NCI-H2171 (cell line): ENCODE measurements around the gene SOX9.

Source experiments
- DNase-seq: peaks from one replicate; lab custom pipeline; 2025; lab: John Stamatoyannopoulos, UW

Gene SOX9

DNA sequence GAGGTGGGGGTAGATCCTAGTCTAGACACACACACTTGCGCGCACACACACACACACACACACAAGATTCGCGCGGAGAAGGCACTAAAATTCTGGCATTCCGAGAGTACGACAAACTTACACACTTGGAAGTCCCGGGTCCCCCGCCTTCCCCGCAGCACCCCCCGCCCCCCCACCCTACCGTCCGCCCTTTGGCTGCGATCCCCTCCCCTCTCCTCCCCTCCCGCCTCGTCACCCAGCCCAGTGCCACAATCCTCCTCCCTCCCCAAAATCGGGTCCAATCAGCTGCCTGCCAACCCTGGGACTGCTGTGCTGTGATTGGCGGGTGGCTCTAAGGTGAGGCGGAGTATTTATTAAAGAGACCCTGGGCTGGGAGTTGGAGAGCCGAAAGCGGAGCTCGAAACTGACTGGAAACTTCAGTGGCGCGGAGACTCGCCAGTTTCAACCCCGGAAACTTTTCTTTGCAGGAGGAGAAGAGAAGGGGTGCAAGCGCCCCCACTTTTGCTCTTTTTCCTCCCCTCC, at the start of gene SOX9:
Gene SOX9 (plus strand): TSS at position 379 of the 522 bp plus-strand sequence. CDS start 372 bp downstream, outside the sequence.
- DNase-seq, result peak; percentile 76

DNA sequence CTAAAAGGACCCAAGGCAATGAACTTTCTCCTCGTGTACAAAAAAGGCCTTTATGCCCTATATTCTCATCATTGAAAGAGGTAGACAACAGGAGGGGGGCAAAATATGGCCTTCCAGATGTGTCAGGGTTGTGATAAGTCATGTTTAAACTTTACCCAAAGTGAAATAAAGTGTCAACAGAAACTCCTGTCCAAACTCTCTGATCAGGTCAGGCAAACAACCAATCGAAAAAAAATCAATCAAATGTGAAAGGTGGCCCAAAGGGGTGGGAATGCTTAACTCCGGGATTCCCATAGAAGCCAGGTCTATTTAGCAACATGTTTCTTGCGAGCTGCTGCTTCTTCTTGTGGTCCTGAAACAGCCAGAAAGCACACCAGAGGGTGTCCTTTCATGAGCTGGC, 49.5 kb upstream of the SOX9 start:
- no peak for DNase-seq

DNA sequence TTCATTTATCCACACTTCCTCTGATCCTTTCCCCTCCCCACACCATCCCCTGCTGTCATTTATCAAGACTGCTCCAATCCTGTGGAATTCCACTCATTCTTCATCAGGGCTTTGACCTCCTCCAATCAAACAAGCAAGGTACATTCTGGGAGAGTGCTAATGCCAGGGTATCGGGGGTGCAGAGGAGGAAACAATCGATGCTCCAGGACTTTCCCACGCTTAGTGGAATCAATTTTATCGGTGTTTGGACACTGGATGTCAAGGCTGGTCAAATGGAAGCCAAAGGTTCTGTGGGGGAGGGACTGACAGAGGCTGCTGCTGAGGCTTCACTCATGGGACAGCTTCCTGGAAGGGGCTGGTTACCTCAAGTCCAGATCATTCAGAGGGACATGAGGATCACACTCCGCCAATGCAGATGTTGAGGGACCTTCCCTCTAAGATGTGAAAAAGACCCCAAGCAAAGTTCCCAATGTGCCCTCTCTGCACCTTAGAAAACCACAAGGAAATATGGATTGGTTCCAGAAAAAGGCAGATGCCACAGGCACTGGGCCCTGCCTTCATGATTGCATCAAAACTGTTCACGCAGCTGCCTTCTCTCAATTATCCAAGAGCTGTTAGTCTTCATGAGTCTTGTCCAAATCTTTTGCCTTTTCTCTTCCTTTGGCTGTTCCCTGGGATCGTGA, 44.7 kb upstream of the SOX9 start:
- no peak for DNase-seq

DNA sequence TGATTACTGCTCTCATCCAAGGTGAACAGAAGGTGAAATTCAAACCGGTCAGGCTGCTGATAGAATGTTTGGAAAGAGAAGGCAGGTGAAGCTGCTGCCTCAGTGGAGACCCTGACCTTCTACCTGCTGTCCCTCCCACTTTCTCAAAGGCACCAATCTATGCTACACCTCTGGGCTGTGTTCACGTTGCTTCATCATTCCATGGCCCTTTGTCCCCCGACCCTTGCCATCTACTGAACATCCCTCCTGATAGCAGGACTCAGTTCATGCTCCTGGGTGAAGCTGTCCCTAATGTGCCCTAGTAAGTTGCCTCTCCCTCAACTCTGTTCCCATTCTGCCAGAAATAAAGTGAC, 44.2 kb upstream of the SOX9 start:
- DNase-seq, result no peak

DNA sequence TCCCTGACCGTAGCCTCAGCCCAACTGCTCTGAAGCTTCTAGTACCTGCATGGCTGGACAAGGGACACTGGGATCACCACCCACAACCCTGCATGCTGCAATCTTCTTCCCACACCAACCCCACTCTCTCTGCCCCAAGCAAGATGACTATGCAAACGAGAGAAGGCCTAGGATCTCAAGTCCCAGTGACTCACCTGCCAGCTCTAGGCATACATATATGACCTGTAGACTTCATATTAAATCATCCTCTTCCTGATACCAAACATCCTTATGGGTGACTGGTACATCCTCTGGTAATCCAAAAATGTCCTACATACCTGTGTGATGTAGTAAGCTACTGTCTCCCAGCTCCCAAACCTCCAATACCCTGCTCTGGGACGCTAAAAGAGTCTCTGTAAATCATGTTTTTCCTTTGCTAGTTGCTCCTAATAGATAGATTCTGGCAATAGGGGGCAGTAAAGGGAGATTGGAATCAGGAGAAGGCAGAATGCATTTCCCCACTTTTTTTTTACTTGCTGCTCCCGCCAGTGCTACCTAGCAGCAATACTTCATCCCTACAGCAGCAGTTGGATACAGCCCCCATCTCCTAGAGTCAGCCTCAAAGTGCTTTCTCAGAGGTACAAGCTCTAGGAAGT, 43.4 kb upstream of the SOX9 start:
- DNase-seq, result no peak

DNA sequence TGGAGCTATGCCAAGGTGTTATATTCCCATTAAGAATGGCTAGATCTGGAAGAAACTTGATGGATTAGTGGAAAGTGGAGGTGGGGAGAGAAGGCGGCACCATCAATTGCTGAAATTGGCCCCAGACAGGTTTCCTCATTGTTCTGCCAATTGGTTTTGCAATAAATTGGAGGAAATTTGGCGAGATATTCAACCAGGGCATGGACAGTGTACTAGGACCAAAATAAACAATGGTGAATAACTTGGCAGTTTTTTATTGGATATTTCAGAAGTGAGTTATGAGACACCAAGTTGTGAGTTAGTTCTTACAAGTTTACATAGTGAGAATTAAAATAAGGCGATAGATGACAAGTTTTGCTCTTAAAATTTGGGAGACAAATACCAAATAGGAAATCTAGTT, 41.1 kb upstream of the SOX9 start:
- DNase-seq, result no peak

DNA sequence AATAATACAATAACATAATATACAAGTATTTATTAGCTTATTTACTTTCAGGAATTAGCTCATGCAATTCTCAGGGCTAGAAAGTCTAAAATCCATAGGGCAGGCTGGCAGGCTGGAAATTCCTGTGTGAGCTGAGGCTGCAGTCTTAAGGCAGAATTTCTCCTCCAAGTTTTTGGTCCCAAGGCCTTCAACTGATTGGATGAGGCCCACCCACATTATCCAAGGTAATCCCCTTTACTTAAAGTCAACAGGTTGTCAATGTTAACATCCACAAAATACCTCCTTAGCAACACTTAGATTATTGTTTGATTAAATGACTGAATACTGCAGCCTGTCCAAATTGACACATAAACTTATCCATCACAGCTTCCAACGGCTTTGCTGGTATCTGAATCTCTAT, 32.9 kb upstream of the SOX9 start:
- DNase-seq, result no peak

DNA sequence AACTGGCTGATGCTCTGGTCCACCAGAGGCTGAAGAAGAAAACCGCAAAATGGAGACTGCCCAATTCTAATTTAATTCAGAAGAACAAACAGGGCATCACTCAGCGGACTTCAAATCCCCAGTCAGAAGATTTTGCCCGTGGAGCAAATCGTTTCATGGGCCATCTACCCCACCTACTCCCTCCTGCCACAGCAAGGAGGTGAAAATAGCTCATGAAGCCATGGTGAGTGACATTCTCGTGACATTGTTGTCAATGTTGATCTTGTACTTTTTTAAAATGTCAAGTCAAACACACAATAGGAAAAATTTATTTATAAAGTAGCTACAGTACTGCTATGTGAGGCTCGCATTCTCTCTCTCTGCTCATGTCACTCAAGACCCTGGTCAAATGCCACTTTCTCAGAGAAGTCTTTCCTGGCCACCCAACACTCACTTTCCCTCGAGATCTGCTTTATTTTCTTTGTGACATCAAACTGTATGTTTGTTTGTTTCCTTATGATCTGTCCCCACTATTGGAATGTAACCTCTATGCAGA, 31.3 kb upstream of the SOX9 start:
- DNase-seq, result no peak

DNA sequence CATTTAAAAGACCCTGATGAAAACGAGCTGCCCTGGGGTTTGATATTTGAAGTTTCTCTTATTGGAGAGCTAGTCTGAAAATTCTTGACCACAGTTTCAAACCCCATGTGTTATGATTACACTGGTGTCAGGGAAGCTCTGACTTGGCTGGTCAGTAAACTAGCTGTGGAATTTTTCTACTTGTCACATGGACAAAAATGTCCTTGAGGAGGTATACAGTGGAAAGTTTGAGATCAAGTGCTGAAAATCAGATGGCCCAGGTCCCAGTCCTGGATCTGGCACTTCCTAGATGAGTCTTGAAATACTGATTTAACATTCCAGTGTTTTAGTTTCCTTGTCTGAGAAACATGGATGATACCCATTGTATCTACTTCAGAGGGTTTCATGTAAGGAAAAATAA, 30.7 kb upstream of the SOX9 start:
- DNase-seq, result no peak

DNA sequence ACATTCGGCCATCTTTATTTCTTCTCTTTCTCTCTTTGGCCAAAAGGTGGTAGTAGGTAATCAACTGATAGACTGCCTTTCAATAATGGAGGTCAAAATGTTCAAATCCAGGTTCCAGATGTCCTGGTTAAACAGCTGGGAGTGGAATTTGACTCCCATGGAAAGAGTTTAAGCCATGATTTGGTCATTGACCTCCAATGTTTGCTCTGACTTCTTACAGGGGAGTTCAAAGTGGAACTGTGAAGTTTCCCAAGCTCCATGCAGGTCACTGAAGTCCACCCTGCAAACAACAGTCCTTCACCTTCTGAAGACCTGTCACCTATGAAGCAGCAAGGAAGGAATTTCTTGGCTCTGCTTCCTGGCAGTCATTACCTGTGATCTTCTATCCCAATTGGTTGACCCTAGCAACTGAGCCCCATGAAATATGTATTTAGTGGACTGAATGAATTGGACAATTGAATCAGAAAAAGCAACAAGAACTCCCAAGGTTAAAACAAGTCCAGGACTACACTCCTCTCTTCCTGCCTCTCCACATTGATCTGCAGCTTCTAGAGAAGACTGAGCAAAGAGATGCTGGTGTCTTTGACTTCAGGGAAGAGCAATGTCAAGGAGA, 28.0 kb upstream of the SOX9 start:
- DNase-seq, result no peak

DNA sequence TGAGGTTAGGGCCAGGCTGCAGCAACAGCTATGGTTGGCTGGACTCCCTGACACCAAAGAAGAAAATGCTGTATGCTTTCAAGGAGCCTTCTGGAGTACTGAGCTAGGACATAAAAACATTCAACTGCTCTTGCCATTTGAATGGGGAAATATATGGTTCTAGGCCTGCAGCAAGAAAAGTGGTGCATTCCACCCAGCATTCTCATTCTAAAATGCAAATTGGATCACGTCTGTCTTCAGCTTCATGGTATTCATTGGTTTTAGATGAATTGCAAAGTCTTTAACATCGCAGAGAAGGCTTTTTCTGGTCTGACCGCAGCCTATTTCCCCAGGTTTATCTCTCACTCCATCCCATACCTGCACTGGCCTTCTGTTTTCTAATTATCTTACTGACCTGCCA, 27.1 kb upstream of the SOX9 start:
- DNase-seq, result no peak

DNA sequence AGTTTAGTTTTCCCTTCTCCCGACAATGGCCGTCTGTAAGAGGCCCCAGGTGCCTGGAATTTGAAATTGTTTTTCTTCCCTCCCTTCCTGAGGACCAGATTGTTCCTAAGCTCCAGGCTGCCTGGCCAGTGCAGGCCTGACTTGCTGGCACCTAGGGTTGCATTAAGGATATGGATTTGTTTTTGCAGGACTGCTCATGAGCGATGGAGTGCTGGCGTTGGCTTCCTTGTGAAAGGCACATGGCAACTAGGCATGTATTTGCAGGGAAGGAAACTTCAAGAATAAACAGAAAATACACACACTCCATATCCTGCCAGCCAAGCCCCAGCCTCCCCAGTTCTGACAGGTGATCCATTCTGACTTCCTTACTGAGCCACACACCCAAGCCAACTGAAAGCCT, 25.5 kb upstream of the SOX9 start:
- no peak for DNase-seq

DNA sequence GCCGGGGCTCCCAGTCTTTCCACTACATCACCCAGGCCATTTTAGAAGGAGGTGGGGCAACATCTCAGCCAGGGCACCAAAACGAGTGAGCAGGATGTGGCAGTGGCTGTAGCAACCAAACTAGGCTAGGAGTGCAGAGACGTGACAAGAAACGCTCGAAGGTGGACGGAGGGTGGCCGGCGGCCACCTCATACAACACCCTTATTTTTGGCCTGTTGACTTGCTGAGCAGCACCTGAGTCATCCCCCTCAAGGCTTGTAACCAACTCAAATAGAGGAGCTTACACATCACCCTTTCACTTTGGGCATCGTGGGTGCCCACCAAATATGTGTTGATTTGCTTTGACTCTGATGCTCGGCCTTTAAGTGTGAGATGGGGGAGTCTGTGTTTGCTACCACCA, 23.7 kb upstream of the SOX9 start:
- no peak for DNase-seq

DNA sequence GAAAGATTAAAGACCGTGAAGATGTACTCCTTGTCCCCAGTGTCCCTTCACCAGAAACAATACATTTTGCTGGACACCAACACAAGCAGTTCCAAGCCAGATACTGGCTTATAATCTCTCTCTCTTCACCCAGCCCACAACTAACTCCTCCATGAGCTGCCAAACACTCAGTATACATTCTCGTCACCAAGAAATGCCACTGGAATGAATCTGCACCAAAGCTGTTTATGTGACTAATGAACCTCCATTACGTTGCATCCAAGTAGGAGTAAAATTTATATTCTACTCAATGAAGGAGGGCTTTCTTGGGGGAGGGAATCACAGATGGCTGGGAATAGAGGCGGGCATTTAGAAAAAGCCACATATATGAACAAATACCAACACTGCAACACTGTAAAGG, 20.9 kb upstream of the SOX9 start:
- DNase-seq, result no peak

DNA sequence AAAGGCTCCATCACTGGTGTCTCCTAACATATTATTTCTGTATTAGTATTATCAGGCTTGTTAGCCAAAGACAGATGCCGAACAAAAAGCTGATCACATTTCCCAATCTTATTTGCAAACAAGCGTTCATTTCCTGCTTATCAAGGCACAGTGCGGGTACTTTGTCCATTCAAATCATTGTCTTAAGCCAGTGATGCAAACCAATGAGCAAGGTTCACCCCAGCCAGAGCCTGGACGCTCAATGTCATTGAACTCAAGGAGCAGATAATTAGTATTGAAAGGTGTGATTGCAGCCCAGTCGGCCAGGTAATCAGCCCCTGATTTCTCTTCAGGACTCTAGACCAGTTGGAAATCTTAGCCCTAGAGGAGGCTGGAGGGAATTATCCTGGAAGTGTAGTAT, 20.4 kb upstream of the SOX9 start:
- no peak for DNase-seq

DNA sequence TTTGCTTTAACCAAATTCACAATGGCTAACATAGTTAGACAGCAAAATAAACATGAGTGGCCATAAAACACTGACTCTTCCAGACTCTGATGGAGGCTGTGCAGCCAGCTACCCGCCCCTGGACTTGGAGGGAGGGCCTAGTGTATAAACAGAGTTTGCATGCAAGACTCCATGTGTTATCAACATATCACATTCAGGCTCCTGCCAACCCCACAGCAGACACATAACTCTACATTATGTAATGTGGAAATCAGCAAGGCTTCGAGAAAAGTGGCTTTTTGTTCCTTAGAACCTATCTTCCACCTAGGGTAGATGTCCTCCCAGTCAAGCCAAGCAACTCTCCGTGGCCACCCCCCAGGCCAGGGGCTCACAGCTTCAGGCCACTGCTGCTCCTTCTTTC, 19.3 kb upstream of the SOX9 start:
- DNase-seq, result no peak

DNA sequence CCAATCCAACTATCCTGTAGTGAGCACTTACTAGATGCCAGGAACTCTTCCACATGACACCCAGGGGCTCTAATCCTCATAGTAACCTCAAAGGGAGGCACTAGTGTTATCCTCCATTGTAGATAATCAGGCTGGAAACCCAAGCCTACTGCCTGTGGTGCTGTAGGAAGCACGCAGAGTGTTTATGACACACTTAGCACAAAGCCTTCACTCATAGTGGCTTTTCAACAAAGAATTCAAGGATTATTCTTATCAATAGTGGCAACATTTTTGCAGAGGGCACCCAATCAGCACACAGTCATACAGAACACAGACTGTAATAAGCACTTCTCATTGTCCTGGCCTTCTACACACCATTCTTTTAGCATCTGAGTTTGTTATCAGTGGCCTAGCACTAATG, 18.5 kb upstream of the SOX9 start:
- no peak for DNase-seq

DNA sequence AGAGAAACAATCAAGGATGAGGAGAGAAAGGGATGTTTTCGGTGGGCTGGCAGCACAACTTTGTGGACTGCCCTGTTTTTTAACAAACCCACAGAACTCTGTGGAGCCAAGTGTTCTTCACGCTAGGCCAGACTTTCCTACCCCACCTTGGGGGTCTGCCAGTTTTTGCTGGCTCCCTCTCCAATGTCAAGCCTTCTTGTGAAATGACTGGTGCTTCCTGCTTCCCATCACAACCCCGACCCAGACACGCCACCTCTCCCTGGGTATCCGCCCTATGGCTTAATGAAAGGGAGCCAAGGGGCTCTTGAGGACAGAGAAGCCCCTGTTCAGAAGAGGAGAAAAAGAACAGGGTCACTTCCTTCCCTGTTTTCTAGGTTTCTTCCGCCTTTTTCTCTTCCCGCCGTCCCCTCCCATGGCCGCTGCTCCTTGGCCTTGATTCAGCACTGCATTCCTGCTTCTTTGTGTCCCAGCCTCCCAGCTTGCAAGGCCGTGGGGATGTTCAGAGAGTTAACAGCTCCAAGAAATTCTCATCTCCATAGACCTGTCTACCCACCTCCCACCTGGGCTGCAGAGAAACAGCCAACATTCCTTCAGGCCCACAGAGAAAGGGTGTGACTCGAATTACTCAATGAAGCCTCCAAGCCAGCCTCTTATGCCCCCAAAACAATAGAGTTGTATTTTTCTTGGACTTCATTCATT, 16.5 kb upstream of the SOX9 start:
- DNase-seq, result no peak

DNA sequence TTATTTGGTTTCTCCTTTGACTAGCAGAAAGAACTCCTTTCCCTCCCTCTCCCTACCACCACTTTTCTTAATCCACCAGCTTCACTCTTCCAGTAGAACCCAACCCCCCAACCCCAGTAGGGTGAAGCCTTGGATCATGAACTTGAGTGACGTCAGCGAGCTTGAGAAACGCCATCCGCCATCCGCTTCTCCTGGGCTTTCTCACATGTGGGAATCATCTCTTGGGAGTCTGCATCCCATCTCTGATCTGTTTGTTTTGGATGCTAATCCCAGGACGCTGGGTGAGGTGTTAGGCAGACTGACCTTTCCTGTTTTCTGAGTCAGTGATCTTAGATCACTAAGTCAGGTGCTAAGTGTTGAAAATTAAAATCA, 16.0 kb upstream of the SOX9 start:
- no peak for DNase-seq

DNA sequence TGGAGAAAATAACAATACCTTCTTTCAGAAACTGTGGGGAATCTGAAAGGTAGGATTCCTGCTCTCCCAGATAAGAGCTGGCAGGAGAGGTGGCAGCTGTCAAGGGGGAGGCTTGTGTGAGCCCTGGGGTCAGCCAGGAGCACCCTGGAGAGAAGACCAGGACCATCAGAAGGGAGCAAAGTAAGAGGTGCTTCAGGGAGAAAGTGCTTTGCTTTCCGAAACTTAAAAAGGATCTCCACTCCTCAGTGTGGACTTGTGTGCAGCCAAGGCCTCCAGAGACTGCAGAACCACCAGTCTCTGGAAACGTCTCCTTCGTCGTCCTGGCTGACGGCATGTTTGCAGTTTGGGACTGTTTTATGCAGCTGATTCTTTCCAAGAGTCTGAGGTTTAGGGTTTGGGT, 13.7 kb upstream of the SOX9 start:
- no peak for DNase-seq

DNA sequence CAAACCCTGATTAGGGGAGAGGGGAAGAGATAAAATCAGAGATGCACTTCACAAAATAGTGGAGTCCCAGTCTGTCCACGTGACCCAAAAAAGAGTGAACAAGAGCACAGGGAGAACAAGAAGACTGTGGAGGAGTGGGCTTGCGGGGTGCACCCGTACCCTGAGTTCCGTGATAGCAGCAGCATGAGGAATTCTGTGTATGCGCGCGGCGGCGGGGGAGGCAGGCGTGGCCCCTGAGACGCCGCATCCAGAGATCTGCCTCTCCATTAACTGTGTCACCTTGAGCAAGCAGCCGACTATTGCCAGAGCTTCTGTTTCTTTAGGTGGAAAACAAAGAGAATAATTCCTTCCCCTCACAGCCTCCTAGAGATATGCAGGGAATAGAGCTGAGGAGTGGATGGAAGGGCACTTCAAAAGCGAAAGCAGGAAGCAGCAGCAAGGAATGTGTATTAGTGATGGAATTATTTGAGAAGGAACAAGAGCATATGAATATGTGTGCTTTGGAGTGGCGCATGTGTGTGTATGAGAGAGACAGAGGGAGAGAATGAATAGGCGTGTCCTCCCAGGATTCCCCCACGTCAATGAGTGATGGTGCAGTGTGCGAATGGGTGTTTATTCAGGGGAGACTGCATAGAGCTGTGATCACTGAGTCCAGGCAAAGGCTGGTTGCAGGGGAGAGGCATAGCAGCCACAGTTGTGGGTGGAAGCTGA, 10.4 kb upstream of the SOX9 start:
- no peak for DNase-seq

DNA sequence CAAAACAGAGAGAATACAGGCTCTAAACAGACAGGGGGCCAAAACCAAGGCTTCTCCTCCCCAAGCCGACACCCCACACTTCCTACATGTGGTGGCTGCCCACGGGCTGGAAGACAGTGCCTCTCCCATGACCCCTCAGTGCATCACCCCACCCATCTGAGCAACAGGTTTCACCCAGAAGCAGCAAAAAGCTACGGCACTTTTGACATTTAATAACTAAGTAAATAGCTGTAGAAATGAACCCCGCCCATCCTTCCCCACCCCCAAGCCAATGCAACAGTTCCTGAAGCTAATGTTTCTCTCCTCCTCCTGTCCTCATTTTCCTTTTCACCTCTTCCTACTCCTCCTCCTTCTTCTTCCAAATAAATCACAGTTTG, 9.9 kb upstream of the SOX9 start:
- no peak for DNase-seq
